MM.1S (cell line): ENCODE data around the gene FN3KRP.
A peak's percentile ranks its signal among the peaks of the same experiment; 100 is the strongest.

Experiments
- CTCF ChIP-seq: fragments of 300-600 bp; sonication (generic); IDR thresholded peaks from 2 replicates; pipeline ENCODE4 v1.5.1; 2016; ENCODE audit warnings: antibody characterized with exemption, low read length, mixed read lengths
- EZH2 ChIP-seq: fragments of 300-600 bp; sonication (generic); optimal IDR thresholded peaks from 2 replicates; pipeline ENCODE3; 2017; ENCODE audit warnings: low read depth, mild to moderate bottlenecking, antibody characterized with exemption, low read length, mixed read lengths

- peak; percentile 45 for TF ChIP-seq CTCF
- TF ChIP-seq EZH2: no peak
These were observed 58.7 kb downstream of the FN3KRP start for GRCh38 chr17:82775001-82775823.
